Hepatocyte (in vitro differentiated cells): ENCODE data around the gene EFR3B. TPM values are rescaled to one million over a fixed set of nuclear protein-coding genes. Genes with fewer than 3 reads are reported as not detected.

ENCODE experiments used
- DNase-seq: peaks from one replicate; pipeline ENCODE4 v3.0.0-alpha.2; 2016; ENCODE audit warnings: low spot score
- H2AFZ ChIP-seq: fragments of 200-600 bp; sonication (generic); 2 replicates; pipeline ENCODE4 v1.6.0; 2016; ENCODE audit warnings: antibody characterized with exemption, mild to moderate bottlenecking
- H3K27ac ChIP-seq: fragments of 200-600 bp; sonication (generic); 2 replicates; pipeline ENCODE4 v1.5.1; 2016; ENCODE audit warnings: mild to moderate bottlenecking
- H3K27me3 ChIP-seq: fragments of 200-600 bp; sonication (generic); 2 replicates; pipeline ENCODE4 v1.6.1; 2016
- H3K36me3 ChIP-seq: fragments of 200-600 bp; sonication (generic); replicated peaks from 2 replicates; pipeline ENCODE4 v1.5.1; 2016; ENCODE audit warnings: low read depth; ENCODE audit not compliant: insufficient read depth
- H3K4me1 ChIP-seq: fragments of 200-600 bp; sonication (generic); 2 replicates; pipeline ENCODE4 v1.5.1; 2016; ENCODE audit warnings: mild to moderate bottlenecking, moderate library complexity; ENCODE audit not compliant: insufficient read depth
- H3K4me2 ChIP-seq: fragments of 200-600 bp; sonication (generic); 2 replicates; pipeline ENCODE4 v1.6.0; 2016
- H3K4me3 ChIP-seq: fragments of 200-600 bp; sonication (generic); 2 replicates; pipeline ENCODE4 v1.5.1; 2016; ENCODE audit warnings: mild to moderate bottlenecking
- H3K79me2 ChIP-seq: fragments of 200-600 bp; sonication (generic); 2 replicates; pipeline ENCODE4 v1.6.0; 2017; ENCODE audit warnings: mild to moderate bottlenecking
- H3K9me2 ChIP-seq: fragments of 200-600 bp; sonication (generic); replicated peaks from 2 replicates; pipeline ENCODE4 v1.6.0; 2017; ENCODE audit warnings: mild to moderate bottlenecking; ENCODE audit not compliant: insufficient read depth
- H3K9me3 ChIP-seq: fragments of 200-600 bp; sonication (generic); 2 replicates; pipeline ENCODE4 v1.5.1; 2016; ENCODE audit warnings: low read depth, mild to moderate bottlenecking
- H4K20me1 ChIP-seq: fragments of 200-600 bp; sonication (generic); 2 replicates; pipeline ENCODE4 v1.6.0; 2016; ENCODE audit warnings: mild to moderate bottlenecking; ENCODE audit not compliant: insufficient read depth, poor library complexity, severe bottlenecking
- CTCF ChIP-seq: fragments of 200-600 bp; sonication (generic); IDR thresholded peaks from 2 replicates; pipeline ENCODE4 v1.5.1; 2016; ENCODE audit warnings: antibody characterized with exemption, mild to moderate bottlenecking; ENCODE audit not compliant: poor library complexity
- EZH2 ChIP-seq: fragments of 200-600 bp; sonication (generic); IDR thresholded peaks from 2 replicates; pipeline ENCODE4 v1.6.1; 2016; ENCODE audit warnings: antibody characterized with exemption, mild to moderate bottlenecking, borderline replicate concordance
- EZH2phosphoT487 ChIP-seq: fragments of 200-600 bp; sonication (generic); IDR thresholded peaks from one replicate; pipeline ENCODE4 v1.6.1; 2018; ENCODE audit warnings: antibody characterized with exemption, mild to moderate bottlenecking, low read depth, moderate library complexity; ENCODE audit not compliant: unreplicated experiment, severe bottlenecking
- WGBS: methylation state at CpG from one replicate; pipeline ENCODE4 v1.1.6; 2016; ENCODE audit warnings: low lambda C conversion rate; ENCODE audit errors: missing lambda C conversion rate; 5-methylcytosine and 5-hydroxymethylcytosine counted together
- polyA plus RNA-seq: library from polyadenylated mRNA; unstranded; fragments of >200 nt; fragmentation: Nextera tagmentation; extraction: Ambion mirVana; gene quantifications from 2 replicates; pipeline ENCODE4 v1.2.1, GENCODE V29; 2016
- total RNA-seq: library from RNA; depleted of rRNA; stranded (reverse); fragments of >200 nt; gene quantifications from 2 replicates; pipeline ENCODE4 v1.2.3, GENCODE V29; 2014

Gene EFR3B
- total and polyA plus RNA-seq, 2 experiments from 2014 or later: 1.1 to 2.0 TPM

- Histone ChIP-seq H3K9me2 (no peaks in the 10 kb centered on the region), H3K27me3 (no peaks in the 10 kb centered on the region), H2AFZ (no peak overlapping the region), H3K4me3 (no peak overlapping the region), H3K36me3 (no peaks in the 10 kb centered on the region), H3K4me1 (no peaks in the 10 kb centered on the region), H3K9me3 (no peaks in the 10 kb centered on the region), H3K4me2 (no peak overlapping the region), H3K27ac (no peak overlapping the region), H3K79me2 (no peaks in the 10 kb centered on the region), H4K20me1 (no peaks in the 10 kb centered on the region)
- TF ChIP-seq EZH2phosphoT487 (no peak), EZH2 (no peak), CTCF (no peak)
- no peak for DNase-seq
- 63% methylated on average over 2 of the region's 2 CpGs for WGBS
Observed at GRCh38 chr2:25030702-25031101, 11.2 kb upstream of the EFR3B start.

GRCh38 chr2:25032094-25032493, 9.8 kb upstream of the EFR3B start:
- no peak overlapping the region for H3K27ac ChIP-seq
- no peaks in the 10 kb centered on the region for H4K20me1 ChIP-seq
- H3K79me2 ChIP-seq: no peaks in the 10 kb centered on the region
- H3K36me3 ChIP-seq: no peaks in the 10 kb centered on the region
- H3K4me1 ChIP-seq: no peaks in the 10 kb centered on the region
- no peak overlapping the region for H3K4me3 ChIP-seq
- TF ChIP-seq EZH2 (no peak), CTCF (no peak), EZH2phosphoT487 (no peak)
- peak; percentile 56 for DNase-seq
- no peak overlapping the region for H3K4me2 ChIP-seq
- no peaks in the 10 kb centered on the region for H3K27me3 ChIP-seq
- no peaks in the 10 kb centered on the region for H3K9me2 ChIP-seq
- H3K9me3 ChIP-seq: no peaks in the 10 kb centered on the region
- H2AFZ ChIP-seq: no peak overlapping the region
- WGBS: 31% methylated on average over 3 of the region's 3 CpGs

DNA sequence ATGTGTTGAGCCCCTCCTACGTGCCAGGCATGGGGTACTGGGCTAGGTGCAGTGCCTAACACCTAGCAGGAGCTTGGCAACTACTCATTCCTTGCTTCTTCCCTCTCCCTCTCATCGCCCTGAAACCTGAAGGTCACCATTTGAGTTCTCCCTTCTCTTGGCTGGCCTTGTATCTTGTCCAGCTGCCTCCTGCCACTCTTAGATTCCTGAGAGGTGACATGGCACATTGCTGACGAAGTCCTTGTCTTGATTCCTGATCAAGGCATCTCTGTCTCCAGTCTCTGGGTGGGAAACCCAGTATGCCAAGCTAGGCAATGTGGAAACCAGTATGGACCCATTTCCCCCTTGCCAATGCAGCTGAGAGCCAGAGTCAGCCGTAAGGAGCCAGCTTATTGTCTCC, 9.0 kb upstream of the EFR3B start:
- no peak for DNase-seq
- Histone ChIP-seq H3K79me2 (no peaks in the 10 kb centered on the region), H3K4me2 (no peak overlapping the region), H3K4me1 (no peaks in the 10 kb centered on the region), H3K27ac (no peak overlapping the region), H3K9me3 (no peaks in the 10 kb centered on the region), H3K4me3 (no peak overlapping the region), H2AFZ (no peak overlapping the region), H4K20me1 (no peaks in the 10 kb centered on the region), H3K27me3 (no peaks in the 10 kb centered on the region), H3K9me2 (no peaks in the 10 kb centered on the region), H3K36me3 (no peaks in the 10 kb centered on the region)
- TF ChIP-seq CTCF: no peak
- TF ChIP-seq EZH2: no peak
- WGBS: 83% methylated on average over 4 of the region's 4 CpGs

DNA sequence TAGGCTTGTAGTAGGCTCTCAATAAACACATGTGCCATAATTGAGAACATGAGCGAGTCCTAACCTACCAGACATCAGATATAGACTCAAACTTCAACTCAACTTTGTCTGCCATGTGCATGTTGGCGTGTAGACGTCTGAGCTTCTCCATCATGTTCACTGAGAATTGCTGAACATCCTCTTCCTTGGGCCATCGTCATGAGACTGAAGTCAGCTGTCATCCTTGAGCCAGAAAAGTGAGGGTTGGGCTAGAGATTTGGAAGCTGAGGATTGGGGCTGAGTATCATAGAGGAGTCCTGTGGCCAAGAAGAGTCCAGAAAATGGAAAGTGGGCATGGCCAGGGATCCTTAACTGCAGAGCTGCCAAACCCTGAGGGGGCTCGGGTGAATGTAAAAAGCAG, 7.8 kb upstream of the EFR3B start:
- no peak overlapping the region for H3K27ac ChIP-seq
- no peak overlapping the region for H3K4me2 ChIP-seq
- no peak for TF ChIP-seq EZH2phosphoT487
- TF ChIP-seq EZH2: no peak
- TF ChIP-seq CTCF: no peak
- no peaks in the 10 kb centered on the region for H3K27me3 ChIP-seq
- no peaks in the 10 kb centered on the region for H3K4me1 ChIP-seq
- no peak overlapping the region for H2AFZ ChIP-seq
- no peaks in the 10 kb centered on the region for H3K9me3 ChIP-seq
- WGBS: 98% methylated on average over 5 of the region's 5 CpGs
- H3K79me2 ChIP-seq: no peaks in the 10 kb centered on the region
- H3K4me3 ChIP-seq: no peak overlapping the region
- no peaks in the 10 kb centered on the region for H3K9me2 ChIP-seq
- no peaks in the 10 kb centered on the region for H3K36me3 ChIP-seq
- no peak for DNase-seq
- H4K20me1 ChIP-seq: no peaks in the 10 kb centered on the region
